RWPE2 (cell line): ENCODE measurements around the gene SGPL1.

Experiments used
- ATAC-seq: fragments of 200-7000 bp; cut with Tn5 transposase; 3 replicates; pipeline ENCODE4 v1.9.1; 2021; ENCODE audit warnings: low read depth
- DNase-seq: peaks from one replicate; pipeline ENCODE4 v3.0.0-alpha.2; 2020; ENCODE audit warnings: low spot score
- H3K27ac ChIP-seq: fragments of 450-650 bp; 2 replicates; pipeline ENCODE4 v1.5.1; 2017; ENCODE audit warnings: mild to moderate bottlenecking; ENCODE audit not compliant: poor library complexity, severe bottlenecking
- H3K27me3 ChIP-seq: fragments of 250-450 bp; sonication (Bioruptor Pico); 2 replicates; pipeline ENCODE4 v1.5.1; 2021; ENCODE audit warnings: mild to moderate bottlenecking, moderate library complexity; ENCODE audit not compliant: insufficient read depth, poor library complexity, severe bottlenecking
- H3K36me3 ChIP-seq: fragments of 250-450 bp; sonication (Bioruptor Pico); 2 replicates; pipeline ENCODE4 v1.5.1; 2020; ENCODE audit warnings: low read depth, mild to moderate bottlenecking, moderate library complexity
- H3K4me1 ChIP-seq: fragments of 250-450 bp; sonication (Bioruptor Pico); 2 replicates; pipeline ENCODE4 v1.5.1; 2021; ENCODE audit warnings: mild to moderate bottlenecking, moderate library complexity; ENCODE audit not compliant: insufficient read depth, poor library complexity, severe bottlenecking
- H3K4me3 ChIP-seq: fragments of 250-450 bp; sonication (Bioruptor Pico); 2 replicates; pipeline ENCODE4 v1.5.1; 2021; ENCODE audit warnings: mild to moderate bottlenecking, moderate library complexity; ENCODE audit not compliant: severe bottlenecking
- H3K9me3 ChIP-seq: fragments of 250-450 bp; sonication (Bioruptor Pico); 2 replicates; pipeline ENCODE4 v1.5.1; 2021; ENCODE audit warnings: mild to moderate bottlenecking, moderate library complexity; ENCODE audit not compliant: severe bottlenecking
- TF ChIP-seq, protein P1 (sequence below): fragments of 450-650 bp; IDR thresholded peaks from one replicate; pipeline ENCODE4 v1.5.1; 2017; ENCODE audit warnings: mild to moderate bottlenecking, moderate library complexity; ENCODE audit not compliant: poor library complexity, severe bottlenecking

The SGPL1 gene

DNA sequence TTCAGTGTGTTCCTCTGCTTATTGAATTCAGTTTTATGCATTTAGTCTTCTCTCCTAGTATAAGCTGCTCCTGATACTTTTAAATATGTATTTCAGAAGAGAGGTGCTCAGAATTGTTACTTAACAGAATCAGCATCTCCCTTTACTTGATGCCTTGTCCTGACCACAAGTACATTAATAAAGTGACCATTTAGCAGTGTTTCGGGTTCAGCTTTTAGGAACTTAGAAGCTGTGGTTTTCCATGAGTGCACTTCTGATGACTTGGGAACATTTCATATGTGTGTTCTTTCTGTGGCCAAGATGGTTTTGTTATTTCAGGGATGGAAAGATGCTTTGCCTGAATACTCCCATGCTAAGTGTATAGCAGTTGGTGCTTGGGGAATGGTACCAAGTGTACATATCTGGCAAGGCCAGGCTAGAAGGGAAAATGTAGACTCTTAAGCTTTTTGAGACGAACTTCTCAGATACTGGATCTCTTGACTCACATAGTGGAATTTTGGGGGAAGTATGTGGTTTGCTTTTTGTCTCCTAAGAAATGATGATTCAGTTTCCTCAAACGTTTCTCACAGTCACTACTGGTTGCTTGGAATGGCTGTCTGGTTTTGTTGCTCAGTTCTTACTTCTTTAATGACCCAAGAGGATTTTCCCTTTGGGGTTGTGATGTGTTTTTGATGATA, 17.2 kb downstream of the SGPL1 start:
- TF ChIP-seq, protein P1, sequence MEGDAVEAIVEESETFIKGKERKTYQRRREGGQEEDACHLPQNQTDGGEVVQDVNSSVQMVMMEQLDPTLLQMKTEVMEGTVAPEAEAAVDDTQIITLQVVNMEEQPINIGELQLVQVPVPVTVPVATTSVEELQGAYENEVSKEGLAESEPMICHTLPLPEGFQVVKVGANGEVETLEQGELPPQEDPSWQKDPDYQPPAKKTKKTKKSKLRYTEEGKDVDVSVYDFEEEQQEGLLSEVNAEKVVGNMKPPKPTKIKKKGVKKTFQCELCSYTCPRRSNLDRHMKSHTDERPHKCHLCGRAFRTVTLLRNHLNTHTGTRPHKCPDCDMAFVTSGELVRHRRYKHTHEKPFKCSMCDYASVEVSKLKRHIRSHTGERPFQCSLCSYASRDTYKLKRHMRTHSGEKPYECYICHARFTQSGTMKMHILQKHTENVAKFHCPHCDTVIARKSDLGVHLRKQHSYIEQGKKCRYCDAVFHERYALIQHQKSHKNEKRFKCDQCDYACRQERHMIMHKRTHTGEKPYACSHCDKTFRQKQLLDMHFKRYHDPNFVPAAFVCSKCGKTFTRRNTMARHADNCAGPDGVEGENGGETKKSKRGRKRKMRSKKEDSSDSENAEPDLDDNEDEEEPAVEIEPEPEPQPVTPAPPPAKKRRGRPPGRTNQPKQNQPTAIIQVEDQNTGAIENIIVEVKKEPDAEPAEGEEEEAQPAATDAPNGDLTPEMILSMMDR = no peak
- Histone ChIP-seq H3K4me3 (no peak overlapping the region), H3K9me3 (no peaks in the 10 kb centered on the region), H3K27me3 (no peaks in the 10 kb centered on the region), H3K27ac (peak overlapping the region; percentile 68), H3K4me1 (peaks cover 38% of the 10 kb centered on the region), H3K36me3 (peaks cover 42% of the 10 kb centered on the region; the same call in 1 of the 2 replicates)
- ATAC-seq (peak; percentile 85), DNase-seq (no peak)

DNA sequence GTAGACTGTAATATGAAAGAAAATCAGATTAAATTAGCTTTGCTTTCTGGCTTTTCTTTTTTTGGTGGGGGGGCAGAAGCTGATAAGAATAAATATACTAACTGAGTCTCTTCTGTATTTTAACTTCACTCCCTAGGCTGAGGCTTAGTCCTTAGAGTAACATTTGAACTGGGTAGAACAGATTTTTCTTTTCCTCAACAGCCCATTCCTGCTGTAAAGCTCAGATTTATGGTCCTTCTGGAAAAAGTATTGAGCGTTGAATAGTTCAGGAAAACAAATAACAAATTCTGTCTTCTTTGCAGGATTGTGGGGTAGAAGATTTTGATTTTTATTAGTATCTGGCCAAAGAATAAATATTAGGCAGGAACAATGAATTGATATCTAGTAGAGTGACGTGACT, 17.9 kb downstream of the SGPL1 start:
- Histone ChIP-seq H3K4me3 (no peak overlapping the region), H3K27ac (peak overlapping the region; percentile 68), H3K27me3 (no peaks in the 10 kb centered on the region), H3K4me1 (peaks cover 38% of the 10 kb centered on the region), H3K36me3 (peaks cover 42% of the 10 kb centered on the region), H3K9me3 (no peaks in the 10 kb centered on the region)
- no peak for DNase-seq
- ATAC-seq = no peak
- TF ChIP-seq, protein P1 = no peak

DNA sequence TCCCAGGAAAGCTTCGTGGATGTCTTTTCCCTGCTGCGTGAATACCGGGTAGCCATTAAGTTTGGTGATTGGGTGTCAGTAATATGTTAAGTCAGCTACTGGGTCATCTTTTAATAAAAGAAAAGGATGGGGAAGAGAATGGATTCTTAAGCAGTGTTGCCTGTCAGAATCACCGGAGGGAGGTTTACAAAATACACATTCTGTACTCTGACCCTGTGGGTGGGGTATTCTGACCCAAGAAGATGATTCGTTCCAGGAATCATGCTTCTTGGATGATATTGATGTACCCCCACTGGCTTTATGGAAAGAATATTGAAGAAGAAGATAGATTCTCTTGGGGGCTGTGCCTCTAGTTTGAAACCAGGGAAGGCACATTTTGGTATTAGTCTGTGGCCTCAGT, 18.3 kb downstream of the SGPL1 start:
- TF ChIP-seq, protein P1 = no peak
- H3K9me3 ChIP-seq = no peaks in the 10 kb centered on the region
- H3K27ac ChIP-seq = peak overlapping the region; percentile 68
- peaks cover 38% of the 10 kb centered on the region for H3K4me1 ChIP-seq
- H3K36me3 ChIP-seq = peaks cover 46% of the 10 kb centered on the region
- no peaks in the 10 kb centered on the region for H3K27me3 ChIP-seq
- no peak for ATAC-seq
- no peak overlapping the region for H3K4me3 ChIP-seq
- DNase-seq = no peak

DNA sequence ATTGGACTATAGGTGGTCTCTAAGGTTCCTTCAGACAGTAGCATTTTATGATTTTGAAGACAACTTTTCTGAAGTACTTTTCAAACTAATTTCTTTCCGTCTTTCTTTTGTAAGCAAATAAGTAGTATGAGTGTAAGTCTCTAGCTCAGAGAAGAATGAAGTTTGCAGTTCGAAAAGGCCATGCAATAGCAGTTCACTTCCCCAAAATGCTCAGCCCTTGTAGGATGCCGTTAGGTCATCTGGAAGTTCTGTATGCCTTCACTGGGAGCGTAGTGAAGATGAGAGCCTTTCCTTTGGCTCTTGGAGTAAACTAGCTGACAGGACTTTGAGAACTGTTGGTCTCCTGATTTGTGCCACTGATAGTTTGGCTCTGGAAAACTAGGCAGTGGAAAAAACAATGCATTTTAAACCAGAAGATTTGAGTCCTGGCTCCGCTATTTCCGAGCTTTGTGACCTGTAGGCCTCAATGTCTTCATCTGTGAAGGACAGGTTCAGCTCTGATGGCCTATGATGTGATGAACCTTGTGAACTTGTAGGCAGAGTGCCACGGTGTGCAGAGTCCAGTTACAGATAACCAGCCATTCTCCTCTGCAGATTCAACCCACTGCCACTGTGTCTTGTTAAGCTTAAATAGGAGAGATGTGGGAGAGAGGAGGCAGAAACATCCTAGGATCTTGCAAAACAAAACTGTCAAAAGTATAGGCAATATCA, 18.8 kb downstream of the SGPL1 start:
- no peak overlapping the region for H3K27ac ChIP-seq
- TF ChIP-seq, protein P1 = no peak
- ATAC-seq = no peak
- peaks cover 34% of the 10 kb centered on the region for H3K4me1 ChIP-seq
- peaks cover 52% of the 10 kb centered on the region for H3K36me3 ChIP-seq
- DNase-seq = no peak
- H3K4me3 ChIP-seq = no peak overlapping the region
- H3K9me3 ChIP-seq = no peaks in the 10 kb centered on the region
- no peaks in the 10 kb centered on the region for H3K27me3 ChIP-seq

DNA sequence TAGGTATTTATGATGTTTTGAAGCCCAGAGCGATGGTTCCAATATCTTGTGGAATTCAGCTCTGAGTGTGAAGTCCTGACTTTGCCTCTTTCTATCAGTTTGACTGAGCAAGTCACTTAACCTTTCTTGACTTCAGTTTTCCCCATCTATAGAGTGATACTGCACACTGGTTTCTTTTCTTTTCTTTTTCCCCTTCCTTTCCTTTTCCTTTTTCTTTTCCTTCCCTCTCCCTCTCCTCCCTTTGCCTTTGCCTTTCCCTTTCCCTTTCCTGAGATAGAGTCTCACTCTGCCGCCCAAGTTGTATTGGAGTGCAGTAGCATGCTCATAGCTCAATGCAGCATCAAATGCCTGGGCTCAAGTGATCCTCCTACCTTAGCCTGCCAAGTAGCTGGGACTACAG, 20.6 kb downstream of the SGPL1 start:
- peaks cover 20% of the 10 kb centered on the region for H3K4me1 ChIP-seq
- H3K27ac ChIP-seq = no peak overlapping the region
- H3K27me3 ChIP-seq = no peaks in the 10 kb centered on the region
- no peaks in the 10 kb centered on the region for H3K9me3 ChIP-seq
- TF ChIP-seq, protein P1 = no peak
- H3K36me3 ChIP-seq = peaks cover 44% of the 10 kb centered on the region
- ATAC-seq (no peak), DNase-seq (no peak)
- no peak overlapping the region for H3K4me3 ChIP-seq
